Endometrium (tissue), 2 donors: ENCODE results near the gene MATN1.
"Not testable (repeated sequence)": the region's sequence is repeated elsewhere in the genome, so short reads cannot be mapped to it uniquely, and the experiment has no call there.

ENCODE experiments used
- FAIRE-seq: peaks from 2 replicates; lab custom pipeline; 2012; peaks lifted over from hg19 to GRCh38; lab: Jason Lieb, UNC
- donor health status: control.
- donor health status: control.

The MATN1 gene

DNA sequence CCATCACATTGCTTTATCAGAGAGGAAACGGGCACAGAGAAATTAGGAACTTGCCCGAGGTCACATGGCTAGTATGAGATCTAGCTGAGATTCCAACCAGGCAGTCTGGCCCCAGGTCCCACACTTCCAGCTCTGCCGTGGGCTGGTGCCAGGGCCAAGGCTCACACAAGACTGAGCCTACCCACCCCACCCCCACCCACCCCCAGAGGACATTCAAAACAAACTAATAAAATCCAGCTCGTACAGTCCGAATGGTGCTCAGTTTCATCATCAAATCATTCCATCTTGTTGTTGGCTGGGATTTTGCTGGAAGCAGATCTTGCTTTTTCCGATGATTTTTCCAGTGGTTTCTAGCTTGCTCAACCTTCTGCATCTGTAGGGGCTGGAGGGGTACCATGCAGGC lies 27.9 kb downstream of the MATN1 start:
- FAIRE-seq: no peak

- FAIRE-seq: no peak
These were observed 28.9 kb downstream of the MATN1 start for GRCh38 chr1:30694280-30695175.

DNA sequence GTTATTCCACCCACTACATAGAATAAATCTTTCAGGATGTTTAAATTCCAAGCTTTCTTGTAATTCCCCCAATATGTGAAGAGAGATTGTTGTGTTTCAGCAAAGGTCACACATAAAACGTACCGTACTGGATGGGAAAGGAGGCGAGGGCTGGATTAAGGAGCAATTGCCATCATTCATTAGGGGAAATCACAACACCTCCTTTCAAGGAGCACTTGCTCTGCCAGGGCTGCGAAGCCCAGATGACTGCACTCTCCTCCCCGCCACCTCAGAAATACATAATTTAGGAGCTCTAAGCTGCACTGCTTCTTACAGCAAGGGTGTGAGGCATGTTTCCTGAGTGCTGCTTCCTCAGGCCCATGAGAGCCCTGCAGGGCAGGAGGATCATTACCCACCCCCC lies 29.6 kb downstream of the MATN1 start:
- FAIRE-seq: no peak

GRCh38 chr1:30693366-30693765 lies 30.0 kb downstream of the MATN1 start:
- no peak for FAIRE-seq

GRCh38 chr1:30692948-30693301 lies 30.5 kb downstream of the MATN1 start:
- no peak for FAIRE-seq

DNA sequence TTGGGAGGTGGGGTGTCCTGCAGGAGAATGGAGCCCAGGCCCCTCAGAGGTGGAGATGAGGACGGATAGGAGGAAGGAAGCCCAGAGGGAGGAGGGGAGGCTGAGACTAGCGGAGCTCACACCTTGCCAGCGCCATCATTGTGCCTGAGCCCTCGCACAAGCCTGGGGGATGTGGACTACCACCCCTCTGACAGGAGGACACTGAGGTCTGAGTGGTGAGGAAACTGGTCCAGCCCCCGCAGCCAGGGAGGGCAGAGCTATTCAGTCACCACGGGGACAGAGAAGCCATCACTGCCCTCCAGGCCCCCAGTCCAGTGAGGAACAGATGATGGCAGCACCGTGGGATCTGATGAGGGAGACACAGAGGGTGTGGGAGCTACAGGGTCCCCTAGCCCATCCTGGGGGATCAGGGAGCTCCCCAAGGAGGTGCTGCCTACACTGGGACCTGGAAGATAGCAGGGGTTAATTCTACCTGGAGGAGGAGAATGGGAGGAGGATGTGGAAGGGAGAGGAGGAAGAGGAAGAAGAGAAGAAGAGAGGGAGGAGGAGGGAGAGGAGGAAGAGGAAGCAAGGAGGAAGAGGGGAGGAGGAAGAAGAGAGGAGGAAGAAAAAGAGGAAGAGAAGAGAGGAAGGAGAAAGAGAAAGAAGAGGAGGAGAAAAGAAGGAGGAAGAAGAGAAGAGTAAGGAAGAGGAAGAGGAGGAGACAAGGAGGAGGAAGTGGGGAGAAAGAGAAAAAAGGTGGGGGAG lies 31.0 kb downstream of the MATN1 start:
- FAIRE-seq: no peak

DNA sequence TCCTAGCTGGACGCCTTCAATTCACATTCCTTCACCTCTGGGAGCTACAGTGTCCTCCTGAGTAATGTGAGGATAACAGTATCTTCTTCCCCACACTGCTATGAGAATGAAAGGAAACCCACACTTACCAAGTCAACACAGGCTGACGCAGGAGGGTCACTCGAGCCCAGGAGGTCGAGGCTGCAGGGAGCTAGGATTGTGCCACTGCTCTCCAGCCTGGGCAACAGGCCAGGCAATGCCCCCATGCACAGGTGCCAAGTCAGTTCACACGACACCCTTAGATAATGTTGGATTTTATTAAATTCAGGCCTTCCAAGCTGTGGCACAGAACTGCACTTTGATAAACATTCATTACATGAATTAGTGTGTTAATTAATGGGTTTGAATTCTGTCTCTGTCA lies 31.9 kb downstream of the MATN1 start:
- no peak for FAIRE-seq

- no peak for FAIRE-seq
These were observed 33.3 kb downstream of the MATN1 start for GRCh38 chr1:30689901-30690645.

GRCh38 chr1:30688920-30689794 lies 34.2 kb downstream of the MATN1 start:
- FAIRE-seq: no peak

GRCh38 chr1:30688516-30688915 lies 34.9 kb downstream of the MATN1 start:
- not testable (repeated sequence) for FAIRE-seq

- no peak for FAIRE-seq
These were observed 35.5 kb downstream of the MATN1 start for GRCh38 chr1:30687886-30688285.

- no peak for FAIRE-seq
These were observed 37.0 kb downstream of the MATN1 start for GRCh38 chr1:30686236-30686935.

DNA sequence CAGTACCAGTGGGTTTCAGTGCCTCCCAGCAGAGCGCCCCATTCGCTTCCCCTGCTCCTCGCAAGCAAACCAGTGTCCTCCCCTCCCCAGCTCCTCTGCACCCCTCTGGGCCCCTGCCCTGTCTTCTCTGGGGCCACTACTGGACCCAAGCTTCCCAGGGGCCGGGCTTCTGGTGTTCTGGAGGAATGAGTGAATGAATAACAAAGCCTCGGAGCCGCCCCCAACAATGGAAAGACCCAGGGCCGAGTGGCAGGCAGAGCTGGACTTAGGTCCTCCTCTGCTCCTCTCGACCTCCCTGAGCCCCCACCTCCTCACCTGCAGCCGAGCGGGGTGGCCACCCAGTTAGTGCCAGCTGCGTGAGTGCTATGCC lies 37.6 kb downstream of the MATN1 start:
- no peak for FAIRE-seq

- no peak for FAIRE-seq
These were observed 38.2 kb downstream of the MATN1 start for GRCh38 chr1:30684881-30685795.

DNA sequence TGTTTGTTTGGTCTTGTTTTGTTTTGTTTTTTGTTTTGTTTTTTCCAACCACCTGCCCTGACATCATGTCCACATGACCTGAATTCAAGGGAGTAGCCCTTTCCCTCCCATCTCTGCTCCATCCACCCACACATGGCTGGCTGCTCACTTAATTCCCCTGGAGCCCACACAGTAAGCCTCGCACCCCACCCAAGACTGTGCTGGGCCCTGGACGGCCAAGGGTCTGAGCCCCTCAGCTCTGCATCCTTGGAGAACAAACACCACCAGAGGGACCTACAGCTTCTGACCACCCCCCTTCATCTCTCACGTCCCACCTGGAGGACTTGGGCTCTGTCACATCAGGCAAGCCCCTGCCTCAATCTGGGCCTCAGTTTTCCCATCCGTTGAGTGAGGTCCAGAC lies 39.1 kb downstream of the MATN1 start:
- no peak for FAIRE-seq

DNA sequence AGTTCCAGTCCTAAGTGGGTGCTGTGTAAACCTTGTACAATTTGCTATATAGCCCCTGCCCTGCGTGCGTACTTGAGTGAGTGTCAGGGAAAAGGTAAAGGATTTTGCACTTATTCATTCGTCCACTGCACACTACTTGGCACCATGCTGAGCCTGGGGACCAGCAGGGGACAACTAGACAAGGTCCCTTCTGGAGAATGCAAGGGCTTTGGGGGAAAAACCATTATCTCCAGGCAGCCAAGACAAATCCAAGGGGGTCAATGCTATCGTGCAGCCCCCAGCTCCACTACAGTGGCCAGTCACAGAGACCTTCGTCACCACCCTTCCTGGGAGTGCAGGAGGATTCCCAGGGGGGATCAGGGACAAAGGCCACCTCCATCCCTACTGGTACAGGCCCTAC lies 39.7 kb downstream of the MATN1 start:
- no peak for FAIRE-seq

DNA sequence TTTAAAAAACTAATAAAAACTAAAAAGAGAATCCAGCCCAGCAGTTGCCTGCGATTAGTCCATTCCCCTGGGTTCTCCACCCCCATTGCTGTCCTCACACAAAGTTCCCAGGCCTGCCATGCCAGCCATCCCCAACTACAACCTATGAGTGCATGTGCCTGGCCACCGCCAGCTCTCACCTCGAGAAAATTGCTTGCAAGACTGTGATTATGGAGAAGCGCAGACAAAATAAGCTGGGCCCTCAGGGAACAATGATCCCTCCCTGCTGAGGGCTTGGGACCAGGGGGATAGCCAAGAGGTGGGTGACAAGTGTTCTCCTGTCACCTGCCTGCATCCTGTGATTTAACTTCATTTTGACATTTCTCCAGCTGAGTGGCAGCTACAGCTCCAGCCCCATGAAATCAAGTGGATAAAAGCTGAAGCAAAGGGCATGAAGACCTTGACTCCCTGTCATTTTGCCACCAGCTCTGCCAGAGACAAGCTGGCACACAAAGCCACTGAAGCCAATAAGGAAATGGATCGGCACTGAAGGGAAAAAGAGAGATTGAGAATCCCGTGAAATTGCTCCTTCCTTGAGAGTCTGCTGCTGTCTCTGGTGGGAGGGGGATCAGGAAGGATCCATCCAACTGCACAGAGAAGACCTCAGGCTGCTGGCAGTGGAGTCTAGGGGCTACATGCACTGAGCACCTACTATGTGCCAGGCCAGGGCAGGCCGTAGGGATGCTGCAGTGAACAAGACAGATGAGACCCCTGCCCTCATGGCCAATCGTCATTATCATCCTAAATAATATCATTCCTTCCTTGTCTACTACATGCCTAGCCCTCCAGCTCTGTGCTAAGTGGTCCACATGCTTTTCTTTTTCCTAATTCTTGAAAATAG lies 40.7 kb downstream of the MATN1 start:
- no peak for FAIRE-seq

GRCh38 chr1:30681782-30682181 lies 41.6 kb downstream of the MATN1 start:
- FAIRE-seq: no peak

- no peak for FAIRE-seq
These were observed 42.5 kb downstream of the MATN1 start for GRCh38 chr1:30680879-30681278.
